Trophoblast cell (in vitro differentiated cells and primary cell): ENCODE data around the gene AK3.
"Not testable (repeated sequence)": the region's sequence is repeated elsewhere in the genome, so short reads cannot be mapped to it uniquely, and the experiment has no call there.

Experiments used
- DNase-seq, 2 donors: peaks; one replicate each; pipeline ENCODE4 v3.0.0-alpha.2; 2016
- H2AFZ ChIP-seq: 2 replicates; pipeline ENCODE4 v1.6.1; 2013; ENCODE audit warnings: low read length, moderate library complexity, mild to moderate bottlenecking; ENCODE audit not compliant: insufficient read depth, poor library complexity
- H2AK5ac ChIP-seq: 2 replicates; pipeline ENCODE4 v1.6.1; 2013; ENCODE audit warnings: mild to moderate bottlenecking, low read length
- H2BK120ac ChIP-seq: 2 replicates; pipeline ENCODE4 v1.6.1; 2013; ENCODE audit warnings: low read length, mild to moderate bottlenecking, moderate library complexity; ENCODE audit not compliant: insufficient read depth, poor library complexity
- H2BK12ac ChIP-seq: 2 replicates; pipeline ENCODE4 v1.6.1; 2013; ENCODE audit warnings: mild to moderate bottlenecking, low read length, moderate library complexity
- H2BK5ac ChIP-seq: 2 replicates; pipeline ENCODE4 v1.6.1; 2013; ENCODE audit warnings: low read length, low read depth, moderate library complexity, mild to moderate bottlenecking; ENCODE audit not compliant: poor library complexity
- H3K14ac ChIP-seq: 2 replicates; pipeline ENCODE4 v1.6.1; 2013; ENCODE audit warnings: mild to moderate bottlenecking, low read length
- H3K18ac ChIP-seq: 2 replicates; pipeline ENCODE4 v1.6.1; 2013; ENCODE audit warnings: mild to moderate bottlenecking, low read length
- H3K23ac ChIP-seq: 2 replicates; pipeline ENCODE4 v1.6.1; 2013; ENCODE audit warnings: low read length
- H3K27ac ChIP-seq: 2 replicates; pipeline ENCODE4 v1.5.1; 2013; ENCODE audit warnings: low read depth, mild to moderate bottlenecking, inconsistent platforms, low read length, moderate library complexity
- H3K27me3 ChIP-seq: 2 replicates; pipeline ENCODE4 v1.6.1; 2013; ENCODE audit warnings: inconsistent platforms, mild to moderate bottlenecking, low read length, moderate library complexity; ENCODE audit not compliant: insufficient read depth
- H3K36me3 ChIP-seq, 2 experiments: 1 replicate in 1 of 2; 2 replicates in 1 of 2; pipeline ENCODE4 v1.6.1; 2013; ENCODE audit warnings: low read length in 2 of 2, mild to moderate bottlenecking in 2 of 2, moderate library complexity in 1 of 2; ENCODE audit not compliant: insufficient read depth in 2 of 2, control insufficient read depth in 1 of 2
- H3K4ac ChIP-seq: 2 replicates; pipeline ENCODE4 v1.6.1; 2013; ENCODE audit warnings: low read depth, mild to moderate bottlenecking, low read length, moderate library complexity
- H3K4me1 ChIP-seq, 2 experiments: 1 replicate in 1 of 2; 2 replicates in 1 of 2; pipeline ENCODE4 v1.6.1; 2013; ENCODE audit warnings: low read length in 2 of 2, mild to moderate bottlenecking in 2 of 2, moderate library complexity in 1 of 2; ENCODE audit not compliant: insufficient read depth in 2 of 2, control insufficient read depth in 1 of 2
- H3K4me2 ChIP-seq: 2 replicates; pipeline ENCODE4 v1.6.1; 2013; ENCODE audit warnings: inconsistent platforms, mild to moderate bottlenecking, low read length, moderate library complexity
- H3K4me3 ChIP-seq: 2 replicates; pipeline ENCODE4 v1.5.1; 2013; ENCODE audit warnings: mild to moderate bottlenecking, low read depth, low read length, inconsistent platforms
- H3K79me1 ChIP-seq: one replicate; pipeline ENCODE4 v1.6.1; 2013; ENCODE audit warnings: low read length
- H3K79me2 ChIP-seq: 2 replicates; pipeline ENCODE4 v1.6.1; 2013; ENCODE audit warnings: low read length, mild to moderate bottlenecking; ENCODE audit not compliant: control insufficient read depth, insufficient read depth, poor library complexity
- H3K9ac ChIP-seq: 2 replicates; pipeline ENCODE4 v1.6.1; 2013; ENCODE audit warnings: mild to moderate bottlenecking, low read length
- H3K9me3 ChIP-seq: 2 replicates; pipeline ENCODE4 v1.6.1; 2013; ENCODE audit warnings: low read depth, mild to moderate bottlenecking, control low read depth, inconsistent platforms, low read length; ENCODE audit not compliant: insufficient read depth
- H4K12ac ChIP-seq: 2 replicates; pipeline ENCODE4 v1.6.1; 2013; ENCODE audit warnings: low read depth, mild to moderate bottlenecking, low read length, moderate library complexity
- H4K8ac ChIP-seq: 2 replicates; pipeline ENCODE4 v1.6.1; 2013; ENCODE audit warnings: low read depth, mild to moderate bottlenecking, low read length, moderate library complexity
- H4K91ac ChIP-seq: one replicate; pipeline ENCODE4 v1.6.1; 2013; ENCODE audit warnings: low read depth, mild to moderate bottlenecking, low read length, moderate library complexity
- WGBS: extraction: QIAGEN DNeasy Blood & Tissue Kit; methylation state at CpG from one replicate; pipeline ENCODE4 v1.1.7; 2013; ENCODE audit warnings: missing lambda C conversion rate; ENCODE audit not compliant: insufficient read length, insufficient coverage; ENCODE audit errors: extremely low coverage; 5-methylcytosine and 5-hydroxymethylcytosine counted together

Gene AK3

DNA sequence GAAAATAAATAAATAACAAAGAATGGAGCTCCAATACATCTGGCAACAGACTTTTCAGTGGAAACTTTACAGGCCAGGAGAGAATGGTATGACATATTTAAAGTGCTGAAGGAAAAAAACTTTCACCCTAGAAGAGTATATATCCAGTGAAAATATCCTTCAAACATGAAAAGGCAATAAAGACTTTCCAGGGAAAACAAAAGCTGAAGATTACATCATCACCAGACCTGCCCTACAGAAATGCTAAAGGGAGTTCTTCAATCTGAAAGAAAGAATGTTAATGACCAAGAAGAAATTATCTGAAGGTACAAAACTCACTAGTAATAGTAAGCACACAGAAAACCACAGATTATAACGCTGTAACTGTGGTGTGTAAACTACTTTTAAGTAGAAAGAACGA is 43.4 kb upstream of the AK3 start:
- H2AK5ac ChIP-seq = no peak overlapping the region
- no peak overlapping the region for H4K12ac ChIP-seq
- no peak overlapping the region for H3K18ac ChIP-seq
- no peak overlapping the region for H2BK12ac ChIP-seq
- H2BK5ac ChIP-seq = no peak overlapping the region
- no peak overlapping the region for H3K14ac ChIP-seq
- peak overlapping the region; percentile 18 for H3K27ac ChIP-seq
- H3K36me3 ChIP-seq = no peaks in the 10 kb centered on the region
- H3K4ac ChIP-seq = no peak overlapping the region
- no peak overlapping the region for H2AFZ ChIP-seq
- H3K4me1 ChIP-seq = peaks cover 3 to 6% of the 10 kb centered on the region in 2 experiments
- no peak for DNase-seq
- H3K4me3 ChIP-seq = no peak overlapping the region
- H4K8ac ChIP-seq = no peak overlapping the region
- no peaks in the 10 kb centered on the region for H3K79me2 ChIP-seq
- no peak overlapping the region for H4K91ac ChIP-seq
- H3K27me3 ChIP-seq = no peaks in the 10 kb centered on the region
- no peak overlapping the region for H3K23ac ChIP-seq
- no peak overlapping the region for H3K4me2 ChIP-seq
- H3K79me1 ChIP-seq = peaks cover 8% of the 10 kb centered on the region
- peaks cover 2% of the 10 kb centered on the region for H3K9me3 ChIP-seq
- no peak overlapping the region for H3K9ac ChIP-seq
- no peak overlapping the region for H2BK120ac ChIP-seq
- WGBS = no CpG with 5 or more reads among the region's 2 CpGs

GRCh38 chr9:4783191-4783590 is 42.2 kb upstream of the AK3 start:
- no CpG with 5 or more reads among the region's 4 CpGs for WGBS
- not testable (repeated sequence) for H4K12ac ChIP-seq, H2BK5ac ChIP-seq, H4K8ac ChIP-seq, H3K9me3 ChIP-seq, H3K4me2 ChIP-seq, H2BK12ac ChIP-seq, H3K4me1 ChIP-seq, H3K14ac ChIP-seq, H3K9ac ChIP-seq, H3K36me3 ChIP-seq, H3K79me2 ChIP-seq, H3K18ac ChIP-seq, H2AFZ ChIP-seq, H3K4ac ChIP-seq, H3K79me1 ChIP-seq, H4K91ac ChIP-seq, H3K27me3 ChIP-seq, H3K4me3 ChIP-seq, H2AK5ac ChIP-seq, H3K23ac ChIP-seq, H2BK120ac ChIP-seq
- DNase-seq = peak in 1 of 2 donors; percentile 25
- H3K27ac ChIP-seq = peak overlapping the region; percentile 62

GRCh38 chr9:4781408-4781807 is 40.4 kb upstream of the AK3 start:
- Histone ChIP-seq H2BK120ac (no peak overlapping the region), H3K79me2 (no peaks in the 10 kb centered on the region), H2AFZ (no peak overlapping the region), H3K79me1 (peaks cover 8% of the 10 kb centered on the region), H2BK12ac (no peak overlapping the region), H3K4me2 (no peak overlapping the region), H3K4ac (no peak overlapping the region), H3K4me3 (no peak overlapping the region), H3K36me3 (no peaks in the 10 kb centered on the region), H3K9ac (no peak overlapping the region), H4K12ac (no peak overlapping the region), H3K27me3 (no peaks in the 10 kb centered on the region), H3K18ac (no peak overlapping the region), H3K23ac (no peak overlapping the region), H4K91ac (no peak overlapping the region), H2BK5ac (no peak overlapping the region), H3K4me1 (peaks cover 3 to 6% of the 10 kb centered on the region in 2 experiments), H2AK5ac (no peak overlapping the region), H3K14ac (no peak overlapping the region), H3K27ac (no peak overlapping the region), H3K9me3 (no peaks in the 10 kb centered on the region), H4K8ac (no peak overlapping the region)
- no peak for DNase-seq
- WGBS = no CpG with 5 or more reads among the region's 2 CpGs

DNA sequence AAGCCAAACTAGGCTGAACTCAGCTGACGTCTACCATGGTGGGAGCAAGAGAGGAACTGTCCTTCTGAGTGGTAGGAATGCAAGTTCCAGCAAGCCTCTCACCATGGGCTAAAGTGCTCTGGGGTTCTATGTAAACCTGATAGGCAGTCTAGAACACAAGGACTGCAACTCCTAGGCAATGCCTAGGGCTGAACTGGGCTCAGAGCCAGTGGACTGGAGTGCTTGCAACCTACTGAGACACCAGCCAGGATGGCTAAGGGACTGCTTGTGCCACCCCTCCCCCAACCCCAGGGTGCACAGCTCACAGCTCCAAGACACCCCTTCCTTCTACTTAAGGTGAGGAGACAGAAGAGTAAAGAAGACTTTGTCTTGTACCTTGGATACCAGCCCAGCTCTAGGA is 39.6 kb upstream of the AK3 start:
- no peak overlapping the region for H2BK120ac ChIP-seq
- H2AFZ ChIP-seq = no peak overlapping the region
- WGBS = no CpG with 5 or more reads among the region's 1 CpG
- H3K4me1 ChIP-seq = peaks cover 3 to 6% of the 10 kb centered on the region in 2 experiments
- H3K27me3 ChIP-seq = no peaks in the 10 kb centered on the region
- no peak overlapping the region for H2BK5ac ChIP-seq
- H2AK5ac ChIP-seq = no peak overlapping the region
- H3K4ac ChIP-seq = no peak overlapping the region
- no peak overlapping the region for H3K4me3 ChIP-seq
- no peak overlapping the region for H3K23ac ChIP-seq
- no peak overlapping the region for H3K18ac ChIP-seq
- no peak overlapping the region for H4K12ac ChIP-seq
- H3K36me3 ChIP-seq = no peaks in the 10 kb centered on the region
- H3K14ac ChIP-seq = no peak overlapping the region
- H3K79me2 ChIP-seq = no peaks in the 10 kb centered on the region
- no peak overlapping the region for H3K4me2 ChIP-seq
- H4K91ac ChIP-seq = no peak overlapping the region
- peaks cover 8% of the 10 kb centered on the region for H3K79me1 ChIP-seq
- H2BK12ac ChIP-seq = no peak overlapping the region
- H3K9me3 ChIP-seq = no peaks in the 10 kb centered on the region
- H4K8ac ChIP-seq = no peak overlapping the region
- DNase-seq = no peak
- H3K9ac ChIP-seq = no peak overlapping the region
- no peak overlapping the region for H3K27ac ChIP-seq
